HUES64 (cell line): ENCODE results near the gene LHCGR.

Source experiments
- H3K27ac ChIP-seq: 2 replicates; pipeline ENCODE4 v1.7.0; 2013; ENCODE audit warnings: low read depth, low read length, inconsistent platforms
- H3K27me3 ChIP-seq: 2 replicates; pipeline ENCODE4 v1.6.1; 2013; ENCODE audit warnings: mild to moderate bottlenecking, low read length; ENCODE audit not compliant: insufficient read depth
- H3K36me3 ChIP-seq: 2 replicates; pipeline ENCODE4 v1.6.1; 2013; ENCODE audit warnings: mild to moderate bottlenecking, low read length; ENCODE audit not compliant: insufficient read depth
- H3K4me1 ChIP-seq: 2 replicates; pipeline ENCODE4 v1.6.1; 2013; ENCODE audit warnings: mild to moderate bottlenecking, low read length, moderate library complexity; ENCODE audit not compliant: insufficient read depth
- H3K4me3 ChIP-seq: 2 replicates; pipeline ENCODE4 v1.5.1; 2013; ENCODE audit warnings: mild to moderate bottlenecking, low read length, moderate library complexity
- H3K9ac ChIP-seq: 2 replicates; pipeline ENCODE4 v1.6.1; 2013; ENCODE audit warnings: mild to moderate bottlenecking, low read depth, low read length
- H3K9me3 ChIP-seq: 2 replicates; pipeline ENCODE4 v1.6.1; 2013; ENCODE audit warnings: low read depth, low read length; ENCODE audit not compliant: insufficient read depth
- WGBS: fragments of 150-250, 120-280 bp; methylation state at CpG from one replicate; pipeline ENCODE4 v1.1.7; 2013; ENCODE audit warnings: missing lambda C conversion rate; 5-methylcytosine and 5-hydroxymethylcytosine counted together

LHCGR gene

DNA sequence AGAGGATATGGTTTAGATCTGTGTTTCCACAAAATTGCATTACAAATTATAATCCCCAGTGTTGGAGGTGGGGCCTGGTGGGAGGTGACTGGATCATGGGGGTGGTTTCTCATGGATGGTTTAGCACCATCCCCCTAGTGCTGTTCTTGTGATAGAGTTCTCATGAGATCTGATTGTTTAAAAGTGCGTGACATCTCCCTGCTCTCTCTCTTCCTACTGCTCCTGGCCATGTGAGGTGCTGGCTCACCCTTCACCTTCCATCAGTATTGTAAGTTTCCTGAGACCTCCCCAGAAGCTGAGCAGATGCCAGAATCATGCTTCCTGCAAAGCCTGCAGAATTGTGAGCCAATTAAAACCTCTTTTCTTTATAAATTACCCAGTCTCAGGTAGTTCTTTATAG lies 33.1 kb downstream of the LHCGR start:
- Histone ChIP-seq H3K4me3 (no peak overlapping the region), H3K4me1 (peaks cover 16% of the 10 kb centered on the region; the same call in 1 of the 2 replicates), H3K9me3 (no peaks in the 10 kb centered on the region), H3K27ac (no peak overlapping the region), H3K36me3 (no peaks in the 10 kb centered on the region), H3K27me3 (no peaks in the 10 kb centered on the region), H3K9ac (no peak overlapping the region)
- 100% methylated on average over 1 of the region's 1 CpG for WGBS

DNA sequence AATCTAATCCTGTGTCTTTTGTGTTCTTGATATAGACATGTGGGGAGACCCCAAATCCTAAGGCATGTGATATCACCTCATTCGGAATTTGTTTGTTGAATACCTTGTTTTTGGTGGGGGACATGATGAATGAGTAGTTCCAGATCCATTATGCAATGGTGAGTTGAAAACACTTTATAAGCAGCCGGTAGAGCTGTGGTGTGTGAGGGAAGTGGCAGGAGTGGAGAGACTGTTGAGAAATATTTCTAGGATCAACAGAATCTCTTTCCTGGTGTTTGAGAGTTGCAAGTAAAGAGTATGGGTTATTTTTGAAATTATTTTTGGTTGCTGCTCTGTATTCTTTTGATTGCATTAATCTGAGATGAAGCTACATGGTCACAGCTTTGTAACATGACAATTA lies 34.4 kb downstream of the LHCGR start:
- Histone ChIP-seq H3K27me3 (no peaks in the 10 kb centered on the region), H3K4me1 (peaks cover 16% of the 10 kb centered on the region; the same call in 1 of the 2 replicates), H3K4me3 (no peak overlapping the region), H3K27ac (no peak overlapping the region), H3K9me3 (no peaks in the 10 kb centered on the region), H3K9ac (no peak overlapping the region), H3K36me3 (no peaks in the 10 kb centered on the region)
- WGBS, result 96% methylated on average over 2 of the region's 2 CpGs

DNA sequence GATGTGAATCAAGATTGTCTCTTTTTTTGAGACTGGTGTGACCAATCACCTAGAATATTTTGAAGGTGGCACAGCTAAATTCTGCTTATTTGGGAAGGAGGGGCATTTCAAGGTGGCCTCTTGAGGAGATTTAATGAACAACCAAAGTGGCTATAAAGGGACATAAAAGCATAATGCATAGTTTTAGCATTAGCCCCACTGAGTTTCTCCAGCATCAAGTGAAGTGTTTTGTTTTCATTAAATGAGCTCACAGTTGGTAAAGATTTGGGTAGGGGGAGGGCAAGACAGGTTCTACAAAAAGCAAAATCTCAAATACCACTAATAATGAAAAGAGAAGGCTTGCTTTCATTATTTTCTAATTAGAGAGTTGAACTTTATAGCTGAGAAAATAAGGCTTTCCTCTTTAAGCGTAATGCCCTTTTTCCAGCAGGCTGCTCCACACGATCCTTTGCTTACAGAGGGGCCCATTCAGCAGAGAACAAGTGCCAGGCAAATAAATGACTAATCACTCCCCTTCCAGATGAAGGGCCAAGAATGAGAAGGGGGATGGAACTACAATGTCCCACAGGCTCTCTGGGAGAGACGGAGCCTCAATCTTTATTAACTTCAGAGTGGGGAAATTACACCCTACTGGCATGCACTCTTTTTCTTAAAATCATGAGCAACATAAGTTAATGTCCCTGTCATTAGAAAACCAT lies 35.9 kb downstream of the LHCGR start:
- Histone ChIP-seq H3K4me3 (no peak overlapping the region), H3K27me3 (no peaks in the 10 kb centered on the region), H3K9ac (no peak overlapping the region), H3K27ac (no peak overlapping the region), H3K9me3 (no peaks in the 10 kb centered on the region), H3K4me1 (peaks cover 28% of the 10 kb centered on the region; the same call in 1 of the 2 replicates), H3K36me3 (no peaks in the 10 kb centered on the region)
- 72% methylated on average over 3 of the region's 3 CpGs for WGBS

DNA sequence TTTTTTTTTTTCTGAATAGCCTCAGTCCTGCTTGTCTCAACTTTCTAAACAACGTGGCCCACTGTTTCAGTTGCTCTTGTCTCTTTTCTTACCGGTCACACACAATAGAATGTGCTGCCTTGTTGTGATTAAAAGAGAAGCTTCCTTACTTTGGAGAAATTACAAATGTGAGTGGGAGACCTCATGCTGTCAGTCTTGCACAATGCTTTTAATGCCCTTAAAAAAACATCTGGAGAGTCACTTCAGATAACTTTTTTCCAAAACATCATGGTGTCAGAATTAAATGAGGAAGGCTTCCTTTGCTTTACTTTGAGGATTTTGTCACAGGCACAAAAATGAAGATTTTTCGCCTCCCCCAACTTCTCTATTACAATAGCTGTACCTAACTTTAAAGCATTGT lies 37.7 kb downstream of the LHCGR start:
- H3K9me3 ChIP-seq, result no peaks in the 10 kb centered on the region
- 70% methylated on average over 3 of the region's 3 CpGs for WGBS
- H3K27ac ChIP-seq, result no peak overlapping the region

DNA sequence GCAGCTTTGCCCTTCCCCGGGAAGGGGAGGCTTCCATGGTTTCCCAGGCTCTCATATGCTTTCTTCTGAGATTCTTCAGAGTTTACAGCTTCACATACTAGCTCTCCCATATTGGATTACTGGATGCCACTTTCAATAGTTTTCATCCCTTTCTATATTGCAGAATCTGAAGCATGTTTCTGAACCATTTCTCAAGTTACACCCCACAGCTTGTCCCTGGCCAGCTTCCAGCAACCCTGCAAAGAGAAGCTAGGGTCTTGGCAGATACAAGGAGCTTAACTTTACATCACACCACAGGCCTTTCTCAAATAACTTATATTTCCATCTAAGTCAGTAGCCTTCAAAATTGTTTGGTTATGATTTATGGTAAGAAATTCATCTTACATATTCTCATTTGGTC lies 39.6 kb downstream of the LHCGR start:
- H3K36me3 ChIP-seq, result no peaks in the 10 kb centered on the region
- no peaks in the 10 kb centered on the region for H3K27me3 ChIP-seq
- 83% methylated on average over 1 of the region's 1 CpG for WGBS
- H3K9ac ChIP-seq, result no peak overlapping the region
- peaks cover 28% of the 10 kb centered on the region; the same call in 1 of the 2 replicates for H3K4me1 ChIP-seq
- no peaks in the 10 kb centered on the region for H3K9me3 ChIP-seq
- no peak overlapping the region for H3K4me3 ChIP-seq
- no peak overlapping the region for H3K27ac ChIP-seq

More for the DNA sequence above, 37.7 kb downstream of the LHCGR start:
- Histone ChIP-seq H3K36me3 (no peaks in the 10 kb centered on the region), H3K9ac (no peak overlapping the region), H3K4me3 (no peak overlapping the region), H3K4me1 (peaks cover 28% of the 10 kb centered on the region; the same call in 1 of the 2 replicates), H3K27me3 (no peaks in the 10 kb centered on the region)

DNA sequence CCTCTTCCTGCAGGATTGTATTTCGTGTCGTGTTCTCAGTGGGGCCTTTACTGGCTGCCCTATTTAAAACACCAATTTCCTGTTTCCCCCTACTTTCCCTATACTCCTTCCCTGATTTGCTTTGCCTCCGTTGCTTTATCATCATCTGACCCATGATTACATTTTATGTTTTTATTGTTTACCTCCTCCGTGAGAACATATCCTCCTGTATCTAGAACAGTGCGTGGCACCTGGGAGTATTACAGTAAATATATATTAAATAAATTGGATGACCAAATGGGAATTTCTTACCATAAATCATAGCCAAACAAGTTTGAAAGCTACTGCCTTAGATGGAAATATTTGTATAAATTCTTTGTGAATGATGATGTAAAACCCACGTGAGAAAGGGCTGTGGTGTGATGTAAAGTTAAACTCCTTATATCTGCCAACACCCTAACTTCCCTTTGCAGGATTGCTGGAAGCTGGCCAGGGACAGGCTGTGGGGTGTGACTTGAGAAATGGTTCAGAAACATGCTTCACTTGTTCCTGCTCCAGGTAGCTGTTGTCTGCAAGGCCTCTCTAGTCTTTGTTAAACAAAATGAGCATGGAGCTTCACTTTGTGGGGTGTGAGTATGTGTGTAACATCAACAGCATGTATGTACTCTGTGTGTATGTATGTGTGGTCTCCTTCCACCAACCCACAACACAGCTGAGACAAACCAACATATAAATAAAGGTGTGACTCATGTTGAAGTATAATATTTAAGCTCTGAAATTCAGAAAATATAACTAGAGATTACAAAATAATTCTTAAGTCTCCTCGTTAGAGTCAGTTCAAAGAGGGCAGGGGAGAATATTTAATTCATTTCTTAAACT lies 40.3 kb downstream of the LHCGR start:
- H3K27ac ChIP-seq, result no peak overlapping the region
- peaks cover 28% of the 10 kb centered on the region; the same call in 1 of the 2 replicates for H3K4me1 ChIP-seq
- H3K9ac ChIP-seq, result no peak overlapping the region
- H3K4me3 ChIP-seq, result no peak overlapping the region
- no peaks in the 10 kb centered on the region for H3K36me3 ChIP-seq
- 91% methylated on average over 4 of the region's 7 CpGs for WGBS
- no peaks in the 10 kb centered on the region for H3K9me3 ChIP-seq
- H3K27me3 ChIP-seq, result no peaks in the 10 kb centered on the region

DNA sequence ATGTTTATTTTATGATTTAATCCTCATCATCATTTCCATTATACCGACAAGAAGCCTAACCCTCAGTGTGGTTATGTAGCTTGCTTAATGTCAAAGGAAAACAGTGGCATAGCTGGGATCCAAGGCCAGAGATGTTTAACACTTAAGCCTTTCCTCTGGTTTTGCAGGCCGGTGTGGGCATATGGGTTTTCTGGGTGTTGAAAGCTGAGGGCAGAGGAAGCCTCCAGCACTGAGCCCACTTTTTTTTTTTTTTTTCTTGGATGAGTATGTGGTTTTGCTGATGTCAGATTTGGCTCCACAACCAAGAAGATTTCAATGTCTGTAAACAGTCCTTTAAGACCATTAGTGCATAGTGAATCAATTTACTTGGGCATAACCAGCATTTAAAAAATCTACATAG lies 41.3 kb downstream of the LHCGR start:
- WGBS, result 98% methylated on average over 2 of the region's 2 CpGs
- peaks cover 19% of the 10 kb centered on the region; the same call in 1 of the 2 replicates for H3K4me1 ChIP-seq
- no peak overlapping the region for H3K9ac ChIP-seq
- H3K4me3 ChIP-seq, result no peak overlapping the region
- no peaks in the 10 kb centered on the region for H3K27me3 ChIP-seq
- H3K36me3 ChIP-seq, result no peaks in the 10 kb centered on the region
- H3K27ac ChIP-seq, result no peak overlapping the region
- H3K9me3 ChIP-seq, result no peaks in the 10 kb centered on the region

DNA sequence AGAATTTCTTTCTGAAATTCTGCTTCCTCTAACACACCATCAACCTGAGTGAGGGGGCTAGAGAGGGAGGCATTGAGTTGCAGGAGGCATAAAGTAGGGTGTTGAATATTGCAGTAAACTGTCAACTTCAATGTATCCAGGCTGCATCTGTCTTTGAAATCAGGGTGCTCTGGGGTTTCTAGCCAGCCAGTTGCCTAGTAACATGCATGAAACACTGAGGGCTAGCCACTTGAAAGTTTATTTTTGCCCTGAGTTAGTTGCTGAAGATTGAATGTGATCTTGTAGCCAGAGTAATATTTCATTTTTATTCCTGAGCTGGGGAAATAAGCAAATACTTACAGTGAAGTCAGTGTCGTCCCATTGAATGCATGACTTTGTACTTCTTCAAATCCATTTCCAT lies 41.9 kb downstream of the LHCGR start:
- H3K9me3 ChIP-seq, result no peaks in the 10 kb centered on the region
- H3K27ac ChIP-seq, result no peak overlapping the region
- no peaks in the 10 kb centered on the region for H3K27me3 ChIP-seq

DNA sequence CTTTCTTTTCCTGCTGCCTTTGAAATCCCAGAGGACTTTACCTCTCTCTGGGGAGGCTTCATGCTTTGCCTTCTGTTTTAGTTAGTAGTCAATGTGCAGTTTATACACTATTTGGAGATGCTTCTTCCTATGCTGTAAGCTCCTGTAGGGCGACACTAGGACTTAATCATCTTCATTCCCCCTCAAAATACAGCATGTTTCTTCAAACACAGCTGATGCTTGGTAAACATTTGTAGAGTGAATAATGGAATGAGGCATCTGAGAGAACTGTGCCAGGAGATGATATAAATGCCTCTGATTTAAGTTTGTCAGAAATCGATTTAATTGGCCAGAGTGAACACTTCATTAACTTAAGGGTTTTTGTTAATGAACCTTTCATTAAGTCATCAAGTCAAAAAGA lies 43.4 kb downstream of the LHCGR start:
- Histone ChIP-seq H3K27ac (no peak overlapping the region), H3K9me3 (0 out of 2 replicates have a peak, but pooled peaks cover 4% of the 10 kb centered on the region), H3K4me1 (peaks cover 12% of the 10 kb centered on the region; the same call in 1 of the 2 replicates), H3K9ac (no peak overlapping the region), H3K4me3 (no peak overlapping the region), H3K36me3 (no peaks in the 10 kb centered on the region), H3K27me3 (no peaks in the 10 kb centered on the region)
- WGBS, result 96% methylated on average over 2 of the region's 2 CpGs

More for the DNA sequence above, 41.9 kb downstream of the LHCGR start:
- Histone ChIP-seq H3K9ac (no peak overlapping the region), H3K4me3 (no peak overlapping the region), H3K4me1 (peaks cover 18% of the 10 kb centered on the region; the same call in 1 of the 2 replicates), H3K36me3 (no peaks in the 10 kb centered on the region)
- 100% methylated on average over 1 of the region's 1 CpG for WGBS

DNA sequence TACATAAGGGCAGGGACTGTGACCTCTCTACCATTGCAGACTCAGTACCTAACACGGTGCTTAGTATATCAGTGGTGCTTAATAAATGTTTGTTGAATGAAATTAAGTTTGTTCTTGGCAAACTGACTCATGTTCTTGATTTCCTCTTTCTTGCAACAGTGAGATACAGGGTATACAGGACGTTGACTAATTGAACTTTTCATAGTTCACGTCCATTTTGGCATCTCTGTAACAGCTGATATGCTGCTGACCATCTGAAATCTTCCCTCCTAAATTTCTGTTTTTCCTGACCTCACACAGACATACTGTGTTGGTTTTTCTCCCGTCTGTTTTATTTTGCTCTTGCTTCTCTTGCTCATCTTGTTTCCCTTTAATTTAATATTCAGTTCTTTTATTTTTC lies 44.2 kb downstream of the LHCGR start:
- 68% methylated on average over 4 of the region's 4 CpGs for WGBS
- Histone ChIP-seq H3K27me3 (no peaks in the 10 kb centered on the region), H3K9me3 (0 out of 2 replicates have a peak, but pooled peaks cover 4% of the 10 kb centered on the region), H3K9ac (no peak overlapping the region), H3K4me3 (no peak overlapping the region), H3K36me3 (no peaks in the 10 kb centered on the region), H3K4me1 (peaks cover 12% of the 10 kb centered on the region; the same call in 1 of the 2 replicates), H3K27ac (no peak overlapping the region)
